Measurements from ENCODE around the gene ADRA1B. TPM values are rescaled to one million over a fixed set of nuclear protein-coding genes. Genes with fewer than 3 reads are reported as not detected.

Gene ADRA1B
- total RNA-seq, 1 donor from 2014 or later = 1.9 TPM

DNA sequence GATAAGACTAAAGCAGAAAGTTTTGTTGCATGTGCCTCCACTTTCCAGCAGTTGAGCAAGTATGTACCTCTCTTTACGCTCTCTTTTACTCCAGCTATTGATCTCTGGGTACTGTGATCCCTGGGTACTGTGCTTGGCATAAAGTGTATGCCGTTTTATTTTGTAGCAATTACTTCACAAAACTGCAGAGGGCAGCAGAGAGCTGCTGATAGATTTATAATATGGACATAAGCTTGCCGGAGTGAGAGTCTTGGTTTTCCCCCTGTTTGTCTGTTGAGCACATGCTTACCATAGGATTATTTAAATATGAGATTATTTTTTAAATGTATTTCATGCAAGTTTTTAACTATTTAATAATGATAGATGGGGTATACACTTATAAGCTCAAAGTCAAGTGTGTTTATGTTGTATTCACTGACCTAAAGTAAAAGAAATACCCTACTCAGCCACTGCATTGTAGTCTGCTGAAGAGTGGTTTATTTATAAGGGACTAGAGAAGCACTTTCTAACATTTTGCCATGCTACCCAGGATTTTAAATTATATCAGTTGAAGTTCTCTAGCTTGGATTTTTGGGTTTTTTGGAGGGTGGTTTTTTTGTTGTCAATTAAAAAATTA, 105.7 kb downstream of the ADRA1B start:
- DNase-seq (ENCODE audit: low read depth) = peak; percentile 28
- Histone ChIP-seq H3K79me2 (ENCODE audit: insufficient read depth, low read length) (peaks cover 43% of the 10 kb centered on the region), H3K4me2 (ENCODE audit: low read length) (no peak overlapping the region), H3K4me3 (ENCODE audit: insufficient read depth, low read depth, low read length) (no peak overlapping the region), H3K9me3 (ENCODE audit: insufficient read depth, low read depth, low read length) (no peaks in the 10 kb centered on the region), H2AFZ (ENCODE audit: low read depth, low read length) (no peak overlapping the region), H3K9ac (ENCODE audit: low read length) (no peak overlapping the region), H3K36me3 (ENCODE audit: insufficient read depth, low read length) (peaks cover 2% of the 10 kb centered on the region), H3K27me3 (ENCODE audit: insufficient read depth, low read length) (no peaks in the 10 kb centered on the region), H4K20me1 (ENCODE audit: insufficient read depth, low read length) (peaks cover 60% of the 10 kb centered on the region), H3K4me1 (ENCODE audit: insufficient read depth, low read length) (peaks cover 6% of the 10 kb centered on the region), H3K27ac (ENCODE audit: low read depth, low read length) (no peak overlapping the region)
- H3K27ac Mint-ChIP-seq (ENCODE audit: unreplicated experiment) = no peak overlapping the region
- H3K4me3 Mint-ChIP-seq (ENCODE audit: unreplicated experiment) = no peak overlapping the region
- FAIRE-seq = no peak
- H3K27me3 Mint-ChIP-seq (ENCODE audit: low read depth, unreplicated experiment) = no peaks in the 10 kb centered on the region
- no peak for TF ChIP-seq EZH2 (IDR thresholded peaks at IDR 0.05; ENCODE audit: insufficient read depth, low read length)
- peak; percentile 86 for TF ChIP-seq CTCF (IDR thresholded peaks at IDR 0.05; ENCODE audit: insufficient read depth, low read depth, low read length)
- no peaks in the 10 kb centered on the region for H3K9me3 Mint-ChIP-seq (ENCODE audit: unreplicated experiment)
- peaks cover 2% of the 10 kb centered on the region for H3K36me3 Mint-ChIP-seq (ENCODE audit: low read depth, unreplicated experiment)
- H3K4me1 Mint-ChIP-seq (ENCODE audit: low read depth, unreplicated experiment) = peaks cover 8% of the 10 kb centered on the region

Other genes starting within 250 kb of the ADRA1B start
- gene TTC1, start 92.7 kb downstream of the ADRA1B start, total RNA-seq = 53.9 and 61.2 TPM in 2 replicates
- 18.4 and 19.6 TPM in 2 replicates for gene PWWP2A, start 203.0 kb downstream of the ADRA1B start, total RNA-seq